Measurements from ENCODE around the gene MAST2. TPM values are rescaled to one million over a fixed set of nuclear protein-coding genes. Genes with fewer than 3 reads are reported as not detected.
A peak's percentile ranks its signal among the peaks of the same experiment; 100 is the strongest.

Gene MAST2
- total and polyA plus RNA-seq, 9 of the 15 experiments (the other 6 are each of a cell fraction or from before 2014, with no cell fraction given), result 0.73 to 32.0 (median 17.8) TPM

DNA sequence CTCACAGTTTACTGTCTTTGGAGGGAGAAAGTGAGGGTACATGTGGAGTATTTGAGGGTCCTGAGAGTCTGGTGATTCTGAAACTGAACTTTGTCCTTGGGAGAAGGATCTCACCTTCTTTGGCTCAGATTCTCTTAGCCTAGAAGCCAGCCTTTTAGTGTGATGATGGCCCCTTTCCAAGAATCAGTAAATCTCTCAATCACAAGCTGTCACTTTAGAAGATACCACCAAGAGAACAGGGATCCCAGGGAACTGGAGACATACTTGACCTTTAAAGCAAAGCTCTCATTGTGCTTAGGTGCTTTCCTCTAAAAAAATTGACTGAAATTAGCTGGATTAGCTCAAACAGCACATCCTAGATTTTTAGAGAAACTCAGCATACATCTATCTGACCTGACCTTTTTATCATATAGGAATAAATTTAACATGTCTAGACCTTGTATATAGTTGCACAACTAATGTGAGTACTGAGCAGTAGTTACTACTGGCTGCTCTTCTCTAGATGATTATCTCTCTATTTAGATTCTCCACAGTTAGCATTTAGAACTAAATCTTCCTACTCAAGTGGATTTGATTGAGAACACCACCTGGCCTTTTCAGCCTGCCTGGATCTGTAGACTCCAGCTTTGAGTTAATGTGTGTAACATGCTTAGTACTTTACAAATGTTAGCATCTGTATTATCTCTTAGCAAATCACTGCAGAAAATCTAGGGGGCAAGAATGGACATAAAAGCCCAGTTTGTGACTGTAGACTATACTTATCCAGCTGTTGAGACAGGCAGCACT lies 157.7 kb downstream of the MAST2 start (continued):
- TF ChIP-seq, protein P1, sequence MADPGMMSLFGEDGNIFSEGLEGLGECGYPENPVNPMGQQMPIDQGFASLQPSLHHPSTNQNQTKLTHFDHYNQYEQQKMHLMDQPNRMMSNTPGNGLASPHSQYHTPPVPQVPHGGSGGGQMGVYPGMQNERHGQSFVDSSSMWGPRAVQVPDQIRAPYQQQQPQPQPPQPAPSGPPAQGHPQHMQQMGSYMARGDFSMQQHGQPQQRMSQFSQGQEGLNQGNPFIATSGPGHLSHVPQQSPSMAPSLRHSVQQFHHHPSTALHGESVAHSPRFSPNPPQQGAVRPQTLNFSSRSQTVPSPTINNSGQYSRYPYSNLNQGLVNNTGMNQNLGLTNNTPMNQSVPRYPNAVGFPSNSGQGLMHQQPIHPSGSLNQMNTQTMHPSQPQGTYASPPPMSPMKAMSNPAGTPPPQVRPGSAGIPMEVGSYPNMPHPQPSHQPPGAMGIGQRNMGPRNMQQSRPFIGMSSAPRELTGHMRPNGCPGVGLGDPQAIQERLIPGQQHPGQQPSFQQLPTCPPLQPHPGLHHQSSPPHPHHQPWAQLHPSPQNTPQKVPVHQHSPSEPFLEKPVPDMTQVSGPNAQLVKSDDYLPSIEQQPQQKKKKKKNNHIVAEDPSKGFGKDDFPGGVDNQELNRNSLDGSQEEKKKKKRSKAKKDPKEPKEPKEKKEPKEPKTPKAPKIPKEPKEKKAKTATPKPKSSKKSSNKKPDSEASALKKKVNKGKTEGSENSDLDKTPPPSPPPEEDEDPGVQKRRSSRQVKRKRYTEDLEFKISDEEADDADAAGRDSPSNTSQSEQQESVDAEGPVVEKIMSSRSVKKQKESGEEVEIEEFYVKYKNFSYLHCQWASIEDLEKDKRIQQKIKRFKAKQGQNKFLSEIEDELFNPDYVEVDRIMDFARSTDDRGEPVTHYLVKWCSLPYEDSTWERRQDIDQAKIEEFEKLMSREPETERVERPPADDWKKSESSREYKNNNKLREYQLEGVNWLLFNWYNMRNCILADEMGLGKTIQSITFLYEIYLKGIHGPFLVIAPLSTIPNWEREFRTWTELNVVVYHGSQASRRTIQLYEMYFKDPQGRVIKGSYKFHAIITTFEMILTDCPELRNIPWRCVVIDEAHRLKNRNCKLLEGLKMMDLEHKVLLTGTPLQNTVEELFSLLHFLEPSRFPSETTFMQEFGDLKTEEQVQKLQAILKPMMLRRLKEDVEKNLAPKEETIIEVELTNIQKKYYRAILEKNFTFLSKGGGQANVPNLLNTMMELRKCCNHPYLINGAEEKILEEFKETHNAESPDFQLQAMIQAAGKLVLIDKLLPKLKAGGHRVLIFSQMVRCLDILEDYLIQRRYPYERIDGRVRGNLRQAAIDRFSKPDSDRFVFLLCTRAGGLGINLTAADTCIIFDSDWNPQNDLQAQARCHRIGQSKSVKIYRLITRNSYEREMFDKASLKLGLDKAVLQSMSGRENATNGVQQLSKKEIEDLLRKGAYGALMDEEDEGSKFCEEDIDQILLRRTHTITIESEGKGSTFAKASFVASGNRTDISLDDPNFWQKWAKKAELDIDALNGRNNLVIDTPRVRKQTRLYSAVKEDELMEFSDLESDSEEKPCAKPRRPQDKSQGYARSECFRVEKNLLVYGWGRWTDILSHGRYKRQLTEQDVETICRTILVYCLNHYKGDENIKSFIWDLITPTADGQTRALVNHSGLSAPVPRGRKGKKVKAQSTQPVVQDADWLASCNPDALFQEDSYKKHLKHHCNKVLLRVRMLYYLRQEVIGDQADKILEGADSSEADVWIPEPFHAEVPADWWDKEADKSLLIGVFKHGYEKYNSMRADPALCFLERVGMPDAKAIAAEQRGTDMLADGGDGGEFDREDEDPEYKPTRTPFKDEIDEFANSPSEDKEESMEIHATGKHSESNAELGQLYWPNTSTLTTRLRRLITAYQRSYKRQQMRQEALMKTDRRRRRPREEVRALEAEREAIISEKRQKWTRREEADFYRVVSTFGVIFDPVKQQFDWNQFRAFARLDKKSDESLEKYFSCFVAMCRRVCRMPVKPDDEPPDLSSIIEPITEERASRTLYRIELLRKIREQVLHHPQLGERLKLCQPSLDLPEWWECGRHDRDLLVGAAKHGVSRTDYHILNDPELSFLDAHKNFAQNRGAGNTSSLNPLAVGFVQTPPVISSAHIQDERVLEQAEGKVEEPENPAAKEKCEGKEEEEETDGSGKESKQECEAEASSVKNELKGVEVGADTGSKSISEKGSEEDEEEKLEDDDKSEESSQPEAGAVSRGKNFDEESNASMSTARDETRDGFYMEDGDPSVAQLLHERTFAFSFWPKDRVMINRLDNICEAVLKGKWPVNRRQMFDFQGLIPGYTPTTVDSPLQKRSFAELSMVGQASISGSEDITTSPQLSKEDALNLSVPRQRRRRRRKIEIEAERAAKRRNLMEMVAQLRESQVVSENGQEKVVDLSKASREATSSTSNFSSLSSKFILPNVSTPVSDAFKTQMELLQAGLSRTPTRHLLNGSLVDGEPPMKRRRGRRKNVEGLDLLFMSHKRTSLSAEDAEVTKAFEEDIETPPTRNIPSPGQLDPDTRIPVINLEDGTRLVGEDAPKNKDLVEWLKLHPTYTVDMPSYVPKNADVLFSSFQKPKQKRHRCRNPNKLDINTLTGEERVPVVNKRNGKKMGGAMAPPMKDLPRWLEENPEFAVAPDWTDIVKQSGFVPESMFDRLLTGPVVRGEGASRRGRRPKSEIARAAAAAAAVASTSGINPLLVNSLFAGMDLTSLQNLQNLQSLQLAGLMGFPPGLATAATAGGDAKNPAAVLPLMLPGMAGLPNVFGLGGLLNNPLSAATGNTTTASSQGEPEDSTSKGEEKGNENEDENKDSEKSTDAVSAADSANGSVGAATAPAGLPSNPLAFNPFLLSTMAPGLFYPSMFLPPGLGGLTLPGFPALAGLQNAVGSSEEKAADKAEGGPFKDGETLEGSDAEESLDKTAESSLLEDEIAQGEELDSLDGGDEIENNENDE (IDR thresholded peaks at IDR 0.05; ENCODE audit: low read depth, low read length), result no peak
- TF ChIP-seq ZNF764 (CRISPR knock-in tag; IDR thresholded peaks at IDR 0.05; ENCODE audit: low read depth) (no peak), CBFB (CRISPR knock-in tag; IDR thresholded peaks at IDR 0.05) (no peak), EWSR1 (IDR thresholded peaks at IDR 0.05; ENCODE audit: borderline replicate concordance, low read depth, partially characterized antibody) (no peak), ZZZ3 (IDR thresholded peaks at IDR 0.05) (no peak), MEIS2 (IDR thresholded peaks at IDR 0.05; ENCODE audit: partially characterized antibody) (peak; percentile 98), KHSRP (IDR thresholded peaks at IDR 0.05) (no peak), PHTF2 (CRISPR knock-in tag; IDR thresholded peaks at IDR 0.05) (no peak), ID3 (CRISPR knock-in tag; IDR thresholded peaks at IDR 0.05) (no peak), ID3 (tag; IDR thresholded peaks at IDR 0.05) (peak; percentile 91), PKNOX1 (IDR thresholded peaks at IDR 0.05) (peak; percentile 89), XRCC4 (IDR thresholded peaks at IDR 0.05; ENCODE audit: extremely low read depth, insufficient read depth, insufficient read length) (no peak), ZFX (CRISPR knock-in tag; IDR thresholded peaks at IDR 0.05) (no peak), CBX1 (IDR thresholded peaks at IDR 0.05; ENCODE audit: low read depth) (no peak), EP300 (IDR thresholded peaks at IDR 0.05; ENCODE audit: low read length) (peak; percentile 43; the same call in 1 of the 2 replicates)
